T follicular helper cell (primary cell): ENCODE data around the gene PHOX2A.

Experiments
- DNase-seq: peaks from one replicate; pipeline ENCODE4 v3.0.0-alpha.2; 2020; ENCODE audit warnings: low read depth

The PHOX2A gene

GRCh38 chr11:72233773-72234513 is 10.0 kb downstream of the PHOX2A start:
- no peak for DNase-seq

- DNase-seq = no peak
These were observed 10.8 kb downstream of the PHOX2A start for GRCh38 chr11:72233056-72233772.

- DNase-seq = no peak
These were observed 11.5 kb downstream of the PHOX2A start for GRCh38 chr11:72232260-72233055.

DNA sequence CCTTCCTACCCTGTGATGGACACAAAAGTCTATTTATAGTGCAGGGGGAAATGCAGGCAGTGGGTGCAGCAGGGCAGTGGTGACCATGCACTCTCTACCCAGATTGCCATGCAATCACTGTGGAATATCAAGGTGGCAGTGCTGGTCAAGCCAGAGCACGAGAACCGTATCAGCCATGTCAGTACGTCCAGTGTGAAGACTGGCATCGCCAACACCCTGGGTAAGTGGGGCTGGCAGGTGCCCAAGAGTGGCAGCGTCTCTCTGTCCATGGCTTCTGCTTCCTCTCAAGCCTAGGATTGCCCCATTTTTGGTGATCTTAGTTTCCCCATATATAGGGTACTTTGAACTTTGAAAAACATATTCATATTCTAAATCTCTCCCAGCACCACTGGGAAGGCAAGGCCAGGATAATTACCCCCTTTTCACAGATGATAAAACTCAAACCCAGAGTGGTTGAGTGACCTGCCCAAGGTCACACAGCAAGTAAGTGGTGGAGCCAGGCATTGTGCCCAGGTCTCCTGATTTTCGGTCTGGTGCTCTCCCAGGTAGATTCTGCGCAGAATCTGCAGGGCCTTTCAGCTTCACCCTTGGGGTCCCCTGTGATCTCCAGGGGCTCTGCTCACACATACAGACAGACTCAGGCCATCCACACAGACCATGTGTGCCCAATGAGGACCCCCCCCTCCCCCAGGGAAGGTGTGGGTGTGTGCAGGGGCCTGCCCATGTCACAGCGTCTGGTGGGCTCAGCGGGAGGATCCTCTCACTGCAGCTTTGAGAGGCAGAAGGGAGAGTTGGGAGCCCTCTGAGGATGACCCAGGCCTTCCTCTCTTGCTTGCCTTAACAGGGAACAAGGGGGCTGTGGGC is 12.3 kb downstream of the PHOX2A start:
- DNase-seq = no peak

GRCh38 chr11:72230764-72231365 is 13.1 kb downstream of the PHOX2A start:
- no peak for DNase-seq

DNA sequence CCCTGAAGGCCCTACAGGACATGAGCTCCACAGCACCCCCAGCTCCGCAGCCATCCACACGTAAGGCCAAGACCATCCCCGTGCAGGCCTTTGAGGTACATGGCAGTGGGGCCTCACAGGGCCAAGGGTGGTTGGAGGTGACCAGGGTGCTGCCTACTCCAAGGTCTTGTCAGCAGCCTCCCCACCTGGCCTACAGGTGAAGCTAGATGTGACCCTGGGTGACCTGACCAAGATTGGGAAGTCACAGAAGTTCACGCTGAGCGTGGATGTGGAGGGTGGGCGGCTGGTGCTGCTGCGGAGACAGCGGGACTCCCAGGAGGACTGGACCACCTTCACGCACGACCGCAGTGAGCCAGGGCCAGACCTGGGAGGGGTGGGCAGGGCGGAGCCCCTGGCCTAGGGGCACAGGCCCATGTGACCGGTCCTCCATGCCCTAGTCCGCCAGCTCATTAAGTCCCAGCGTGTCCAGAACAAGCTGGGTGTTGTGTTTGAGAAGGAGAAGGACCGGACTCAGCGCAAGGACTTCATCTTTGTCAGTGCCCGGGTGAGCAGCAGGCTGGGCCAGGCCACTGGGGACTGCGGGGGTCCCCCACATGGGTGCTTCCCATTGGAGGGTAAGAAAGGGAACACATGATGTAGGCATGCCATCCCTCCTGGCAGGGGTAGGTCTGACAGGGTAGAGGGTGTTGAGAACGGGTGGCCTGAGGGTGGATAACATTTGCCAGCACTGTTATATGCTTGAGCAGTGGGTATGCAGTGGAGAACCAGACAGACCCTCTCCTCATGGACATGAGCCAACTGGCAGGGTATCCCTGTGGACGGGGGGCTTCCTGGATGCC is 13.8 kb downstream of the PHOX2A start:
- no peak for DNase-seq

DNA sequence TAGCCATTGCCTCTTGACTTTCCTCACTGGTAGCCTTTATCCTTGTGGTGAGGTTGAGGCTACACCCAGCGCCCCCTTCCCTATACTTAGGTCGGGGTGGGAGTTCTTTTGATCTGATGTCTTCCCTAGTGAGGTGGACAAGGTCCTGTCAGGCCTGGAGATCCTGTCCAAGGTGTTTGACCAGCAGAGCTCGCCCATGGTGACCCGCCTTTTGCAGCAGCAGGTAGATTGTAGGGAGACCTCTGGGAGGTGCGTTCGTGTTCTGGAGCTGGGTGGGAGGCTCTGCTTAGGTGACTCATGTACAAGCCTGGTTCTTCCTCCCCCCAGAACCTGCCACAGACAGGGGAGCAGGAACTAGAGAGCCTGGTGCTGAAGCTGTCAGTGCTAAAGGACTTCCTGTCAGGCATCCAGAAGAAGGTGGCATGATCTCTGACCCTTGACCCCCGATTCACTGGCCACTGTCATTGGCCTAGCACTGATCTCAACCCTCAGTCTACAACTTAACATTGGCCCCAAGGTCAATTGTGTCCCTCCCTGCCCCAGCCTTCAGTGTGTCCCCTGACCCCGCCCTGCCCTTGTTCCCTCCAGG is 14.5 kb downstream of the PHOX2A start:
- no peak for DNase-seq

GRCh38 chr11:72228844-72229231 is 15.1 kb downstream of the PHOX2A start:
- no peak for DNase-seq

DNA sequence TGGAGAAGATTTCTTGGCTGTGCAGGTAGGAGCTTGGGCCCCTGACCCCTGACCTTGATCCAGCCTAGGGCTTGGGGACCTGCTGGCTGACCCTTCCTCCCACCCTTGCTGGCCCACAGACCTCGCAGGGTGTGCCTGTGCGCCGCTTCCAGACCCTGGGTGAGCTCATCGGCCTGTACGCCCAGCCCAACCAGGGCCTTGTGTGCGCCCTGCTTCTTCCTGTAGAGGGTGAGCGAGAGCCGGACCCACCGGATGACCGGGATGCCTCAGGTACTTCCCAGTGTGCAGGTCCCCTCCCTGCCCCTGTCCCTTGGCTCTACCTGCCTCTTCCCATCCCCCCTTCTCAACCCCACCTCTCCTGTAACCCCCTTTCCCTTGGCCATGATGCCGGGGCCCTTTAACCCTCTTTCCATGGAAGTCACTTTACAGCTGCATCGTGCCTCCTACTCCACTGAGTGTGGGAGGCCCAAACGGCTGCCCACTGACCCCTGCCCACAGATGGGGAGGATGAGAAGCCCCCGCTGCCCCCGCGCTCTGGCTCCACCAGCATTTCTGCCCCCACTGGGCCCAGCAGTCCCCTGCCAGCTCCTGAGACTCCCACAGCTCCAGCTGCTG is 15.6 kb downstream of the PHOX2A start:
- DNase-seq = no peak

GRCh38 chr11:72227316-72228228 is 16.4 kb downstream of the PHOX2A start:
- DNase-seq = no peak

DNA sequence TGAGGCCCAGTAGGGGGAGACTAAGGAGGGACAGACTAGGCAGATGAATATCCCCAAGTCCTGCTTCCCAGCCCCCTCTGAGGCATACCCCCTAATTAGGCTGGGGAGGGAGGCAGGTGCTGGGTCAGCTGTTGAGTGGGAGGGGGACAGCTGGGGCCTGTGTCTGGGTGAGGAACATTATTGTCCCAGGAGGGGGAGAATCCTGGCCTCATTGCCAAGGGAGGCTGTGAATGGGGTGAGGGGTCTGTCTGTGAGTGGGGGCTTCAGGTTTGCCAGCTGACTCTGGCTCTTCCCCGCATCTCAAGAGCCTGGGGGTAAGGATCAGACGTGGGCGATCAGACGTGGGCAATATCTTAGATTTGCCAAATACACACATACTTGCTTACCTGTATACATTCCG is 17.3 kb downstream of the PHOX2A start:
- DNase-seq = no peak

DNA sequence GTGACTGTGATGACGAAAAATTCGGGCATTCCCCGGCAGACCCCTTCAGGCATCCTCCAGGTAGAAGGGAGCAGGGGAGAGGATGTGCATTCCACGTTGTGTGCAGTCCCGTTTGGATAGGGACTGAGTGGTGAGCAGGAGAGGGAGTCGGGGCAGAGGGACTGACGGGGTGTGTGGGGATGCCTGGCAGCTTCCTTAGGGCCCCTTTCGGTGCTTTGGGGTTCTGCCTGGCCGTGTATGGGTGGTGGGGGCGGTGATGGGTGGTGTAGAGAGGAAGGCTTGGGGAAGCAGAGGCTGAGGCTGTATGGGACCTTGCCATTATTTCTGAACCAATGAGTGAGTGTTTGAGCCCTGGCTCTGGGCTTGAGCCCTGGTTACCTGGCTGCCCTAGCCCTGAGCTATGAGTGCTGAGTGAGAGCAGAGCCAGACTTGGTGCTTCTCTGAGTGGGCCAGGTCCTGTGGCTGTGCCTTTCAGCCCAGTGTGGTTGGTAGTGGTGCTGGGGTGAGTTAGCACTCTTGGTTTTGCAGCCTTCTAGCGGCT is 18.5 kb downstream of the PHOX2A start:
- no peak for DNase-seq

DNA sequence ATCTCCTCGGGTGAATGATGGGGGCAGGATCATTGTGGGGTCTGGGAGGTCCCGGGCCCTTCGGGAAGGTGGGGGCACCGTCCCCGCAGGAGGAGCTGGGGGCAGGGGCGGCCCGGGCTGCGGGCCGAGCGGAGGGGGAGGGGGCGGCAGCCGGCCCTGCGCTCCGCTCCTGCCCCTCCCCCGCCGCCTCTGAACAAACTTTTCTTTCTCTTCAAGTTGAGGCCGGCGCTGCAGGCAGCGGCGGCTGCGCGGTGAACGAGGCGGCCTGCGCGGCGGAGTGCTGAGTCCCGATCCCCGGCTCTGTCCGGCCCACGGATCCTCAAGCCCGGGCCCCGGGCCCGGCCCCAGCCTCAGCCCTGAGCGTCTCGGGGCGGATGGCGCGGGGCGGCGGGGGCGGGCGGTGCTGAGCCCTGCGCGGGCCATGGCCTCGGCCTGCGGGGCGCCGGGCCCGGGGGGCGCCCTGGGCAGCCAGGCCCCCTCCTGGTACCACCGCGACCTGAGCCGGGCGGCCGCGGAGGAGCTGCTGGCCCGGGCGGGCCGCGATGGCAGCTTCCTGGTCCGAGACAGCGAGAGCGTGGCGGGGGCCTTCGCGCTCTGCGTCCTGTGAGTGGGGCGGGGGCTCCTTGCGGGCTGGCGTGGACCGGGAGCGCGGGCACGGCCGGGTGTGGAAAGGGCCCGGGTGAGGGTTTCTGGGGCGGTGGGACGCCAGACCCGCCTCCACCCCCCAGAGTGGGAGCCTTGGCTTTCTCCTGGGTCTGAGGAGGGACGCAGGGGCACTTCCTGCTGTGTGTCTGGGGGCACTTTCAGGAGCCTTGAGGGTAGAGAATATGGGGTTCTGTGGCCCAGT is 19.2 kb downstream of the PHOX2A start, which contains the start of gene INPPL1:
Gene INPPL1 (plus strand): TSS at position 204 of the 847 bp plus-strand sequence. CDS start 218 bp downstream, at position 422.
- DNase-seq = no peak

GRCh38 chr11:72223615-72224563 is 20.1 kb downstream of the PHOX2A start:
- peak; percentile 30 for DNase-seq

DNA sequence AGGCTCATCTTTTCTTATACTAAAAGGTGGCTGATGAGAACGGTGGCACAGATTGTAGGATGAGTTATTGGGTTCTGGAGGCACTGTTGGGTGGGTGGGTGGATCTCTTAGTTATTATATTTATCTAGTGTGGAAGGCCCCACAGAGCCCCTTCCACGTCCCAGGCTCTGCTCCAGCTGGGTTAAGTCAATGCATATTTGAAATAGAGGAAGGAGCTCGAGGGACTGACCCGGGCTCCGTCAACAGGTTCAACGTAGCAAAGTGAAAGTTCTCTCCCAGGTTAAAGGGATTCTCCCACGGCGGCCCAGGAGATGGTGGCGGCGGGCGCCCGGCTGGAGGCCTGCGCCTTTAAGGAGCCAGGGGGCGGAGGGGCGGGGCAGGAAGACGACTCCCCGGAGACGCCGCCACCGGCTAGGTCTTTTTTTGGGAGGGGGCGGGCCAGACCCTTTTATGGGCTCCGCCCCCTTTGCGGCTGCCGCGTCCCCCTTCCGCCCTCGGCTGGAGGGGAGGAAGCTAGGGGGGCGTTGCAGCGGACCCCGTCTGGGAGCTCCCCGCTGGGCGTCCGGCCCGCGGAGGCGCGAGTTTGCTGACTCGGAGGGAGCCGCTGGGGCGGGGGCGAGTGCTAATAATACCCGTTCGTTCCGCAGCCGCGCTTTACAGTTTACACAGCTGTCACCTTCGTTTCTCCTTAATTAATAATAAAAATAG is 20.9 kb downstream of the PHOX2A start:
- DNase-seq = peak; percentile 88
